ENCODE data around the gene BAZ2B.

Gene BAZ2B

DNA sequence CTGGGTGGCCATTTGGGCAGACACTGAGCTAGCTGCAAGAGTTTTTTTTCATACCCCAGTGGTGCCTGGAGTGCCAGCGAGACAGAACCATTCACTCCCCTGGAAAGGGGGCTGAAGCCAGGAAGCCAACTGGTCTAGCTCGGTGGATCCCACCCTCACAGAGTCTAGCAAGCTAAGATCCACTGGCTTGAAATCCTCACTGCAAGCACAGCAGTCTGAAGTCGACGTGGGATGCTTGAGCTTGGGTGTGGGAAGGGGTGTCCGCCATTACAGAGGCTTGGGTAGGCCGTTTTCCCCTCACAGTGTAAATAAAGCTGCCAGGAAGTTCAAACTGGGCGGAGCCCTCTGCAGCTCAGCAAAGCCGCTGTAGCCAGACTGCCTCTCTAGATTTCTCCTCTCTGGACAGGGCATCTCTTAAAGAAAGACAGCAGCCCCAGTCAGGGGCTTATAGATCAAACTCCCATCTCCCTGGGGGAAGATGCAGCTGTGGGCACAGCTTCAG lies 260.2 kb downstream of the BAZ2B start:
- Histone ChIP-seq H3K4me3 (no peak overlapping the region), H3K27ac (no peak overlapping the region)
- DNase-seq (ENCODE audit: low spot score): no peak
- no peak for TF ChIP-seq CTCF (IDR thresholded peaks at IDR 0.05)

GRCh38 chr2:159351977-159352376 lies 264.4 kb downstream of the BAZ2B start:
- no peak for TF ChIP-seq CTCF (IDR thresholded peaks at IDR 0.05)
- no peak overlapping the region for H3K27ac ChIP-seq
- no peak for DNase-seq (ENCODE audit: low spot score)

GRCh38 chr2:159349674-159350299 lies 266.6 kb downstream of the BAZ2B start:
- no peak overlapping the region for H3K4me3 ChIP-seq
- TF ChIP-seq CTCF (IDR thresholded peaks at IDR 0.05): no peak
- H3K27ac ChIP-seq: no peak overlapping the region
- DNase-seq (ENCODE audit: low spot score): no peak

More at GRCh38 chr2:159351977-159352376, 264.4 kb downstream of the BAZ2B start:
- H3K4me3 ChIP-seq: no peak overlapping the region

- no peak for DNase-seq (ENCODE audit: low spot score)
- TF ChIP-seq CTCF (IDR thresholded peaks at IDR 0.05): no peak
- Histone ChIP-seq H3K4me3 (no peak overlapping the region), H3K27ac (peak overlapping the region in 1 of 2 donors; percentile 12)
Observed at GRCh38 chr2:159326569-159327255, 289.6 kb downstream of the BAZ2B start.

DNA sequence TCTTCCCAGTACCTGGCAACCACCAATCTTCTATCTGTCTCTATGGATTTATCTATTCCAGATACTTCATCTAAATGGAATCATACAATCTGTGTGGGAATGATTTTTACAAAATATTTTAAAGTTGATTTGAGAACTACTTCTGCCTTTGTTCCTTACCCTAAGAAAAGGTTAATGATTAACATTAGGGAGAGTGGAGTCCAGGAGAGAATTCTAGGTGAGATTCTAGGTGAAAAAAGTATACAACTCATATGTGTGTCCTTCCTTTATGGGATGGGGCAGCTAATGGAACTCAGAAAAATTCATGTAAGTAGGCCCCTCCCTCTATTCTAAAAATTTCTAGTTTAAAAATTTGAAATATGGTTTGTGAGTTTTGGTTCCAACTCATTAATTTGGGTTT lies 293.9 kb downstream of the BAZ2B start:
- no peak overlapping the region for H3K4me3 ChIP-seq
- no peak for TF ChIP-seq CTCF (IDR thresholded peaks at IDR 0.05)
- no peak overlapping the region for H3K27ac ChIP-seq
- DNase-seq (ENCODE audit: low spot score): no peak

- Histone ChIP-seq H3K4me3 (no peak overlapping the region), H3K27ac (no peak overlapping the region)
- DNase-seq (ENCODE audit: low spot score): no peak
- TF ChIP-seq CTCF (IDR thresholded peaks at IDR 0.05): no peak
Observed at GRCh38 chr2:159317392-159318088, 298.8 kb downstream of the BAZ2B start.
